A172 (cell line): Measurements from ENCODE around the gene CCDC33. TPM values are rescaled to one million over a fixed set of nuclear protein-coding genes. Genes with fewer than 3 reads are reported as not detected.
A peak's percentile ranks its signal among the peaks of the same experiment; 100 is the strongest.

Experiments used
- DNase-seq: peaks from one replicate; pipeline ENCODE4 v3.0.0-alpha.2; 2015; ENCODE audit warnings: low spot score
- total RNA-seq: library from RNA; depleted of rRNA; stranded (reverse); fragments of >200 nt; shearing (Covaris generic); gene quantifications from 2 replicates; pipeline ENCODE4 v1.2.3, GENCODE V29; 2014

The CCDC33 gene
- total RNA-seq, 1 experiment from 2014 or later, result not detected

- DNase-seq, result no peak
Measured at GRCh38 chr15:74258456-74259291, 22.5 kb downstream of the CCDC33 start.

DNA sequence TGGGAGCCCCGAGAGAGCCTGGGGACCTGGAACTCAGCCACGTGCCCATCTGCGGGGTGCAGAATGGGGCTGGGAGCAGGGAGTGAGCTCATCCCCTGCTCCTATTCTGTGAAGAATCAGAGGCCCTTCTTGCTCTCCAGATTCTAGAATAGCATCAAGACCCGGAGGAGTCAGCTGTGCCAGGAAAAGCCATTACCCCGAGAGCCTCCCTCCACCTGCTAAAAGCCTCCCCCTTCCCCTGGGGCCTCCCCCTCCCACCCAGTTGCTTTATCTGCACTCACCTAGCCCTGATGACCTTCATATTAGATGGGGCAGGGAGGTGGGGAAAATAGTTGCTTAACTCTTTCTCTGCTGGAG lies 23.1 kb downstream of the CCDC33 start:
- DNase-seq, result no peak

DNA sequence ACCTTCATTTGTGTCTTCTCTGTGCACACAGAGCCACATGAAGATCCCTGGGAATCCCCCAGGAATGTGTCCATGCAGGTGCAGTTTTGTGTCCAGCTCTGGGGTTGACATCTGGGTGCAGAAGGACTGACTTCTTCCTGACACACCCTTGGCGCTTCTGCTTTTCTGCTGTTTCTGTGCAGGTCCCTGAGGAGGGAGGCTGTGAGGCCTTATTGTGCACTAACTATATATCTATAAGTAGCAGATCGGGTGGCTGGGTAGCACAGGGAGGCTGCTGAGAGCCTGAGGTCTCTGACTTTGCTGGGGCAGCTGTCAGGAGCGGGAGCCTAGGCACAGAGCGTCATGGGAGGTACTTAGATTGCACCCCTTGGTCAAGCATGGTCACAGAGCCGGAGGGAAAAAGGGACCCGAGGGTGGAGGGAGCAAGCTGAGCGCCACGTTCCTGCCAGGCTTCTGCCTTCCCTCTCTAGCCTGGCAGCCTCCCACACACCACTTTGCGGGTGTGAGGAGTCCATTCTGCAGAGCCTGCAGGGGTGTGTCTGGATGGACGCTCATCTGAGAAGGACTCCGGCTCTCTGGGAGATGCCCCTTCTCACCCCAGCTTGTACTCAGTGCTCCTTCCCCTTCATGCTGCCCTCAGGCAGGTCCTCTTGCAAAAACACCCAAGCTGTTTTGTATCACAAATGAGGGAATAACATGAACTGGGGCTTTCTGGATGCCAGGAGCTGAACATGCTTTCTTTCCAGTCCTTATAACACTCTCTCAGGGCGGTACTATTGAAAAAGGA lies 23.9 kb downstream of the CCDC33 start:
- DNase-seq, result no peak

DNA sequence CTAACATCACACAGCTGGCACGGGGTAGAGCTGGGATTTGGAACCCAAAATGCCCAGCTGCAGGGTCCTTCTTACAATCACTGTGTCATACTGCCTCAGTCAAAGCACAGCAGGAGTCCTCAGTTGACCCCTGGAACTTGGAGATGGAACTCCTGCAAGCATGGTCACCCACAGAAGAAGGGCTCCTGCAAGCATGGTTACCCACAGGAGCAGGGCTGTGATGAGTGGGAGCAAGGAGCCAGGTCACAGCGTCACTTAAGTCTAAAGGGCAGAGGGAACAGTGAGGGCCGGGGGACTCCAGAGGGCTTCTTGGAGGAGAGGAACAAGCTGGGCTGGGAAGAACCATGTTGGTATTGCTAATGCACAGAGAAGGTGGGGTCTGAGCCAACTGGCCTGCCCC lies 24.9 kb downstream of the CCDC33 start:
- DNase-seq, result no peak

DNA sequence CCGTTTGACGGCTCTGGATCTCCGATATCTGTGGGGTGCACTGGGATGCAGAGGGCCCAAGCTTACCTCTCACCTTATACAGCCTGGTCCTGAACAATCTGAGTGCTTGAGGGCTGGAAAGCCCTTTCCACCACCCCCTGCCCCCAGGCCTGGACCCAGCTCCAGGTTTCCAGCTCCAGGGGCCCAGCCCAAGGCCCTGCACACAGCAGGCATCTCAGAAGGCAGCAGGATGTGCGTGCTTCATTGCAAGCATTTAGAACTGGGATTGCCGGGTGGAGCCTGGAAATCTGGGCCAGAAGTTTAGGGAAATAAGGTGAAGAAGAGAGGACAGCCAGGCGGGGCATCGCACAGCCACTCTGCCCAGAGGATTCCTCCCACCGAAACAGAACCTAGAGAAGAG lies 25.6 kb downstream of the CCDC33 start:
- DNase-seq, result no peak

DNA sequence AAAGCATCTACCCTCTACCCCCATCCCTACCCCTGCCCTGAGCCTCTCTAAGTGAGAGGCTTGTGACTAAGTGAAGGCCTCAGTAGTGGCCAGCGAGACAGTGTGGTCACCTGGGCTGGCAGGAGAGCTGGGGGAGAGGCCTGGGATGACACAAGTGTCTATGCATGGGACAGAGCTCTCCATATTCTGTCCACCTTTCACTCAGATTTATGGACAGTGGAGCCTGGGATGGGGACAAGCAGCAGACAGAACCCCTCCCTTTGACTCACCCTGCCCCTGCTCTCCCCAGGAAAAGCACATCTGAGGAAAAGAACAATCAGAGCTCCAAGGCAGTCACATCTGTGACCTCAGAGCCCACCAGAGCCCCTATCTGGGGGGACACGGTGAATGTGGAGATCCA lies 26.0 kb downstream of the CCDC33 start:
- DNase-seq, result no peak

GRCh38 chr15:74262625-74263024 lies 26.5 kb downstream of the CCDC33 start:
- DNase-seq, result no peak

- no peak for DNase-seq
Measured at GRCh38 chr15:74263466-74263865, 27.3 kb downstream of the CCDC33 start.

DNA sequence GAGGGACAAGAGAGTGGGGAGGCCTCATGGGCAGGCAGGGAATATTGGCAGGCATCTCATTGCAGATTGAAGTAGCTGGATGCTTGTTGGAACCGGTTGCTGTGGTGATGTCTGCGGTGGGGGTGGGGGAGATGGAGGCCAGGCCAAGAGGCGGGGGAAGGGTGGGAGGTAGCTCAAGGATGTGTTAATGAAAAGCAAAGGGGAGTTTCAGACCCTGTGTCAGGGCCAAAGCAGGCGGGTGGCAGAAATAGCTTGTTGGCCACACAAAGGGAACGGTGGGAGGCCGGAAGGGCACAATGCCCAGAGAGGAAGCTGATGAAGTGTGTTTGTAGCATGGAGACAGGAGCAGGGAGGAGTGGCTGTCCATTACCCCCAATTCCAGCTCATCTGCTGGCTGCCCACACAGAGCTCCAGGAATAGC lies 28.0 kb downstream of the CCDC33 start:
- no peak for DNase-seq

DNA sequence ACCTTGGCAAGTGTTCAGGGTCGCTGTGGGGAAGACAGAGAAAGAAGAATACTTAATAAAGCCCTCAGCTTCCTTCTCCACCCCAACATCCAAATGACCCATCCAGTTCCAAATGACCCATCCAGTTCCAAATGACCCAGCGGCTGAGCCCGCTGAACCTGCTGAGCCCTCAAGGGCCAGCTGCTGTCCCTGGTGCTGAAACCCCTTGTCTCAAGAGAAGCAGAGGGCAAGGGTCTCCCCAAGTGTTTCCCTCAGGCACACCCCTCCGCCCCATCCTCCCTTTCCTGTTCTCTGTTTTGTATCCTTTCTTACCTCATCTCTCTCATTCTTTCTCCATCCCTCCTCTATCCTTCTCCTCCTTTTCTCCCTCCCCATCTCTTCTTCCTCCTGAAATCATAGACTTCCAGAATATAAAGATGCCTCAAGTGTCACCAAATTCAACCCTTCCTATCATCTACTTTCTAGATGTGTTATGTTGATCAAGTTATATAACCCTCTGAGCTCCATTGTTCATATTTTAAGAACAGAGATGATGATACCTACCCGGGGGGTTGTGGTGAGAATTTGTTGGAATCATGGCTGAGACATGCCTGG lies 29.0 kb downstream of the CCDC33 start:
- peak; percentile 5 for DNase-seq

GRCh38 chr15:74268020-74268419 lies 31.9 kb downstream of the CCDC33 start:
- DNase-seq, result no peak

GRCh38 chr15:74269362-74270035 lies 33.4 kb downstream of the CCDC33 start:
- no peak for DNase-seq

DNA sequence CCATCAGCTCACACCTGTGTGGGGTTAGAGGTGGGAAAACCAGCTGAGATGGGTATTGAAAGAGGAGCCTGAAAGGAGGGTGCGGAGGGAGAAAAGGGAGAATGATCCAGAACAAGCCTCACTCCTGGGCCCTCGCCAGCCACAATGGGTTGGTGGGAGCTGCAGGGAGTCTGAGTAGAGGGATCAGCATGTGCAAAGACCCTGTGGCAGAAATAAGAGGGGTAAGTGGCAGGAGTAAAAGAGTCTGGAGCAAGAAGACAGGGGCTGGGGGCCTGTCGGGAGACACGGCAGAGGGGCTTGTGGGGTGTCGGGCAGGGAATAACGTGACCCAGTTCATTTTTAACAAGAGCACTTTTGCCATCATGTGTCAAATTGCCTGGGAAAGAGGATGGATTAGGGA lies 34.0 kb downstream of the CCDC33 start:
- no peak for DNase-seq

DNA sequence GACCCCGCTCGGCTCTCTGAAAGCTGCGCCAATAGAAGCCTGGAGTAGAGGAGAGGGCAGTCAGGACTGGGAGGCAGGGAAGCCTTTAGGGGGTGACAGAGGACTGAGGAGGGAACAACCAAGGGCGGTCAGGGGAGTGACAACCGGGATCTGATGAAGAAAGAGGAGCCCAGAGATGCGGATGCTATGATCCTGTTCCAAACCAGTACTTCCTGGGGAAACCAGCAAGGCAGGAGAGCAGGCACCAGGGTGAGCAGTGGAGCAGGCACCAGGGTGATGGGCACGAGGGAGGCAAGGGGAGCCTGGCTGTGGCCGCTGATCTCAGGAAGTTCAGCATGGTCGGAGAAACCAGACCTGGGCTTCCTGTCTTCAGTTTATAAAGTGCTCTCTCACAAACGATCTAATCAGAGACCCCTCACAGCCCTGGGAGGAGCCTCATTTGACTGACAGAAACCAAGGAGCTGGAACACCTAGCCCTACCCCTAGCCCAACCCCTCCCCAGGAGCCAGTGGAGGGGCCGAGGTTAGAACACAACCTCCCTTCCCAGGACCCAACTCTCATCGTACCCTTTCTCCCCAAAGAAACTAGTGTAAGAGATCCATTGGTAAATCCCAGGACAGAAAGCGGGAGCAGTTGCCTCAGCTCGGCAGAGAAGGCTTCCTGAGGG lies 34.9 kb downstream of the CCDC33 start:
- DNase-seq, result no peak

DNA sequence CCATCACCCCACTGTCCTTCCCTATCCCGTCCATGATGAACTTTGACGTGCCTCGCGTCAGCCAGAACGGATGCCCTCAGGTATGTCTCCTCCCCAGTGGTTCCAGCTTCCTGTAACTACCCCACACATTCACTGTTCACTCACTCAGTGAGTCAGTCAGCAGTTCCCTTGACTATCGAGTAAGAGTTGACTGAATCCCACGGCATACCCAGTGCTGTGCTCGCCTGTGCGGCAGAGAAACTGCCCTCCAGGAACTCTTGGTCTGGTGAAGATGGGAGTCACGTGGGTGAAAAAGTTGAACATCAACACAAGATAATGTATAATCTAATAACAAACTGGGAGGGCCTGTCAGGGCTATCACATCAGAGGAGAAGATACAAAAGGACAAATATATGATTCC lies 36.7 kb downstream of the CCDC33 start:
- no peak for DNase-seq

- no peak for DNase-seq
Measured at GRCh38 chr15:74274470-74275038, 38.4 kb downstream of the CCDC33 start.

GRCh38 chr15:74275957-74276356 lies 39.8 kb downstream of the CCDC33 start:
- DNase-seq, result no peak

- DNase-seq, result no peak
Measured at GRCh38 chr15:74276560-74276959, 40.4 kb downstream of the CCDC33 start.

GRCh38 chr15:74277242-74277810 lies 41.2 kb downstream of the CCDC33 start:
- no peak for DNase-seq

- no peak for DNase-seq
Measured at GRCh38 chr15:74278207-74278606, 42.1 kb downstream of the CCDC33 start.
